Liver (tissue), 3 donors: ENCODE measurements around the gene NRM.

Source experiments
- ATF3 ChIP-seq: IDR thresholded peaks from 2 replicates; pipeline ENCODE4 v1.6.1; 2016; ENCODE audit warnings: antibody characterized with exemption
- RAD21 ChIP-seq, 2 donors: IDR thresholded peaks; 2 replicates each; pipeline ENCODE4 v1.6.1; 2016; ENCODE audit warnings: antibody characterized with exemption in 2 of 2, mild to moderate bottlenecking in 2 of 2
- REST ChIP-seq: IDR thresholded peaks from 2 replicates; pipeline ENCODE4 v1.6.1; 2016; ENCODE audit warnings: antibody characterized with exemption, mild to moderate bottlenecking
- TF ChIP-seq, protein P1 (sequence below): fragments of 150-350 bp; IDR thresholded peaks from 2 replicates; pipeline ENCODE4 v1.5.1; 2017; ENCODE audit warnings: improper control_type of control experiment, low read depth, low read length; ENCODE audit not compliant: missing input control
- donor health status: healthy.
- donor health status: healthy.

DNA sequence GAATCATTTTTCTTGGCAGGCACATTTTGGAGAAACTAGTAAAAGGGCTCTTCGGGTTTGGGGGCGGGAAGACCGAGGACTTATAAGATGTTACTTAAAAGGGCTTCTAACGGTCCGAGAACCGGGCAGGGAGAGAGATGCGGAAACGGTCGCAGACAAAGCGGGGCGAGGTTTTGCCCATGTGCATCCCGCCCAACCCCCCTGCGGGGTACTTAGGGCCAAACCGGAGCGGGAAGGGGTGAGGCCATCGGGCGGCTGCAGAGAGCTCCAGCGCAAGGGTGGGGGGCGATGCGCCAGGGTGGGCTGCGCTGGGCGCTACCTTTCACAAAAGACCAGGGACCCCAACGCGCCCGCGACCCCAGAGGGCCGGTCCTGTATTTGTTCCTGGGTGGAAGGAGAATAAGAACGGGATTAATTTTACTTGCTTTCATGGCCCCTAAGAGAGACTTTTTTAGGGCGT lies 30.0 kb upstream of the NRM start:
- TF ChIP-seq, protein P1, sequence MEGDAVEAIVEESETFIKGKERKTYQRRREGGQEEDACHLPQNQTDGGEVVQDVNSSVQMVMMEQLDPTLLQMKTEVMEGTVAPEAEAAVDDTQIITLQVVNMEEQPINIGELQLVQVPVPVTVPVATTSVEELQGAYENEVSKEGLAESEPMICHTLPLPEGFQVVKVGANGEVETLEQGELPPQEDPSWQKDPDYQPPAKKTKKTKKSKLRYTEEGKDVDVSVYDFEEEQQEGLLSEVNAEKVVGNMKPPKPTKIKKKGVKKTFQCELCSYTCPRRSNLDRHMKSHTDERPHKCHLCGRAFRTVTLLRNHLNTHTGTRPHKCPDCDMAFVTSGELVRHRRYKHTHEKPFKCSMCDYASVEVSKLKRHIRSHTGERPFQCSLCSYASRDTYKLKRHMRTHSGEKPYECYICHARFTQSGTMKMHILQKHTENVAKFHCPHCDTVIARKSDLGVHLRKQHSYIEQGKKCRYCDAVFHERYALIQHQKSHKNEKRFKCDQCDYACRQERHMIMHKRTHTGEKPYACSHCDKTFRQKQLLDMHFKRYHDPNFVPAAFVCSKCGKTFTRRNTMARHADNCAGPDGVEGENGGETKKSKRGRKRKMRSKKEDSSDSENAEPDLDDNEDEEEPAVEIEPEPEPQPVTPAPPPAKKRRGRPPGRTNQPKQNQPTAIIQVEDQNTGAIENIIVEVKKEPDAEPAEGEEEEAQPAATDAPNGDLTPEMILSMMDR, result no peak
- TF ChIP-seq RAD21 (IDR thresholded peaks at IDR 0.05) (no peak), ATF3 (no peak), REST (no peak)
